Measurements from ENCODE around the gene DOCK6.
A peak's percentile ranks its signal among the peaks of the same experiment; 100 is the strongest.

The DOCK6 gene

DNA sequence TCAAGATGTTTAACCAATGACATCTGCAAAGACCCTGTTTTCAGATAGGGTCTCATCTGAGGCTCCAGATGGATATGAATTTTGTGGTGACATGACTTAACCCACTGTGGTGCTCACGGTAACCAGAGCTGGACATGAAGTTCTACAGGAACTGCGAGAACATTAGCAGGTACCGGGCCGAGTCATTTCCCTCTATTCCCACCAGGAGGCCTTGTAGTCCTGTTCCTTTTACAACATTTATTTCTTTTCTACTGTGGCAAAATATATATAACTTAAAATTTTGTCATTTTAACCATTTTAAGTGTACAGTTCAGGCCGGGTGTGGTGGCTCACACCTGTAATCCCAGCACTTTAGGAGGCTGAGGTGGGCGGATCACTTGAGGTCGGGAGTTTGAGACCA lies 26.0 kb upstream of the DOCK6 start:
- TF ChIP-seq, protein P1, sequence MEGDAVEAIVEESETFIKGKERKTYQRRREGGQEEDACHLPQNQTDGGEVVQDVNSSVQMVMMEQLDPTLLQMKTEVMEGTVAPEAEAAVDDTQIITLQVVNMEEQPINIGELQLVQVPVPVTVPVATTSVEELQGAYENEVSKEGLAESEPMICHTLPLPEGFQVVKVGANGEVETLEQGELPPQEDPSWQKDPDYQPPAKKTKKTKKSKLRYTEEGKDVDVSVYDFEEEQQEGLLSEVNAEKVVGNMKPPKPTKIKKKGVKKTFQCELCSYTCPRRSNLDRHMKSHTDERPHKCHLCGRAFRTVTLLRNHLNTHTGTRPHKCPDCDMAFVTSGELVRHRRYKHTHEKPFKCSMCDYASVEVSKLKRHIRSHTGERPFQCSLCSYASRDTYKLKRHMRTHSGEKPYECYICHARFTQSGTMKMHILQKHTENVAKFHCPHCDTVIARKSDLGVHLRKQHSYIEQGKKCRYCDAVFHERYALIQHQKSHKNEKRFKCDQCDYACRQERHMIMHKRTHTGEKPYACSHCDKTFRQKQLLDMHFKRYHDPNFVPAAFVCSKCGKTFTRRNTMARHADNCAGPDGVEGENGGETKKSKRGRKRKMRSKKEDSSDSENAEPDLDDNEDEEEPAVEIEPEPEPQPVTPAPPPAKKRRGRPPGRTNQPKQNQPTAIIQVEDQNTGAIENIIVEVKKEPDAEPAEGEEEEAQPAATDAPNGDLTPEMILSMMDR (IDR thresholded peaks at IDR 0.05; ENCODE audit: low read length, missing control alignments) = peak; percentile 64
- H3K4me3 ChIP-seq (replicated peaks; ENCODE audit: low read depth, low read length) = no peak overlapping the region
- DNase-seq (ENCODE audit: low read depth) = peak; percentile 61

DNA sequence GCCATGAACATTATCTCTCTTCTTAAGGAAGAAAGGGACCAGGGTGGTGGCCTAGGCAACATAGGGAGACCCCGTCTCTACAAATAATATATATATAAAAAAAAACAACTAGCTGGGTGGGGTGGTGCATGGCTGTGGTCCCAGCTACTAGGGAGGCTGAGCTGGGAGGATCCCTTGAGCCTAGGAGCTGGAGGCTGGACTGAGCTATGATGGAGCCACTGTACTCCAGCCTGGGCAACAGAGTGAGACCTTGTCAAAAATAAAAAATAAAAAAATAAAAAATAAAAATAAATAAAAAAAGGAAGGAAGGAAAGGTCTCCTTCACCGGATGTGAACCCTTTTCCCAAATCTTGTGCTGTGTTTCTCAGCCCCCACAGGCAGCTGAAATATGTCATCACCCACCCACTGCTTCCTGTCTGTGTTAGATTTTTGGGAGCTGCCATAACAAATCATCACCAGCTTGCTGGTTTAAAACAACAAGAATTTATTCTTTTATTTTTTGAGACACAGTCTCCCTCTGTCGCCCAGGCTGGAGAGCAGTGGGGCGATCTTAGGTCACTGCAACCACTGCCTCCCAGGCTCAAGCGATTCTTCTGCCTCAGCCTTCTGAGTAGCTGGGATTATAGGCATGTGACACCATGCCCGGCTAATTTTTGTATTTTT lies 24.1 kb upstream of the DOCK6 start:
- DNase-seq (ENCODE audit: low read depth) = peak; percentile 86
- no peak overlapping the region for H3K4me3 ChIP-seq (replicated peaks; ENCODE audit: low read depth, low read length)
- TF ChIP-seq, protein P1 (IDR thresholded peaks at IDR 0.05; ENCODE audit: low read length, missing control alignments) = peak; percentile 33

DNA sequence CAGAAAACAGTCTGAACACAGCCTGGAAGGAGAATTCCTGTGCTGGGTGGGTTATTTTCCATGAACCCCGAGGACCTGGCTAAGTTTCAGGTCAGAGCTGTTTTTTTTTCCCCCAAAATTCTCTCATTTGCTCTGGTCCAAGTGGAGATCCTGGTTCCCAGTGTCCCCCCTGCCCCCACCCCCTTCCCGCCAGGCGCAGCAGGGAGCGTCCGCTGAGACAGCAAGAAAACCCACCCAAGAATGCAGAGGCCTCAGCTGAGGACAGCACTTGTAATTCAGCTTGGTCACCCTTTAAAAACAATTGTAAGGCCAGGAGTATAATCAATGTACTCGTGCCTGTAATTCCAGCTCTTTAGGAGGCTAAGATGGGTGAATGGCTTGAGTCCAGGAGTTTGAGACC lies 22.2 kb upstream of the DOCK6 start:
- DNase-seq (ENCODE audit: low read depth) = no peak
- TF ChIP-seq, protein P1 (IDR thresholded peaks at IDR 0.05; ENCODE audit: low read length, missing control alignments) = no peak
- no peak overlapping the region for H3K4me3 ChIP-seq (replicated peaks; ENCODE audit: low read depth, low read length)

DNA sequence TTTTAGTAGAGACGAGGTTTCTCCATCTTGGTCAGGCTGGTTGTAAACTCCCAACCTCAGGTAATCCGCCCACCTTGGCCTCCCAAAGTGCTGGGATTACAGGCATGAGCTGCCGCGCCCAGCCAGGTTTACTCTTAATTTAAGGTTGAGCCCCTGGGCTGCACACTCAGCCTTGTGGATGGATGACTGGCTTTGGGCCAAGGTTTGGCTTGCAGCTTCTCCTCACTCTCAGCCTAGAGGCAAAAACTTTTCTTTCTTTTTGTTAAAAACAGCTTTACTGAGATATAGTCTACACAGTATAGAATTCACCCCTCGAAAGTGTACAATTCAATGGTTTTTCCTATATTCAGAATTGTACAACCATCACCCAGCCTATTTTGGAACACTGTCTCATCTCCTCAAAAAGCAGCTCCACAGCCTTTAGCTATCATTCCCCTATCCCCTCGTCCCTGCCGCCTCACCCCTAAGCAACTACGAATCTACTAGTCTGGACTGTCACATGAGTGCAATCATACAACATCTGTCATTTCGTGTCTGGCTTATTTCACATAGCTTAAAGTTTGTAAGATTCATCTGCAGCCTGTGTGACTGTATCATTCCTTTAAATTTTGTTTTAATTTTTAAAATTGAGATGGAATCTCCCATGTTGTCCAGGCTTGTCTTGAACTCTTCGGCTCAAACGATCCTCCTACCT lies 19.2 kb upstream of the DOCK6 start:
- no peak for DNase-seq (ENCODE audit: low read depth)
- TF ChIP-seq, protein P1 (IDR thresholded peaks at IDR 0.05; ENCODE audit: low read length, missing control alignments) = no peak
- H3K4me3 ChIP-seq (replicated peaks; ENCODE audit: low read depth, low read length) = no peak overlapping the region

DNA sequence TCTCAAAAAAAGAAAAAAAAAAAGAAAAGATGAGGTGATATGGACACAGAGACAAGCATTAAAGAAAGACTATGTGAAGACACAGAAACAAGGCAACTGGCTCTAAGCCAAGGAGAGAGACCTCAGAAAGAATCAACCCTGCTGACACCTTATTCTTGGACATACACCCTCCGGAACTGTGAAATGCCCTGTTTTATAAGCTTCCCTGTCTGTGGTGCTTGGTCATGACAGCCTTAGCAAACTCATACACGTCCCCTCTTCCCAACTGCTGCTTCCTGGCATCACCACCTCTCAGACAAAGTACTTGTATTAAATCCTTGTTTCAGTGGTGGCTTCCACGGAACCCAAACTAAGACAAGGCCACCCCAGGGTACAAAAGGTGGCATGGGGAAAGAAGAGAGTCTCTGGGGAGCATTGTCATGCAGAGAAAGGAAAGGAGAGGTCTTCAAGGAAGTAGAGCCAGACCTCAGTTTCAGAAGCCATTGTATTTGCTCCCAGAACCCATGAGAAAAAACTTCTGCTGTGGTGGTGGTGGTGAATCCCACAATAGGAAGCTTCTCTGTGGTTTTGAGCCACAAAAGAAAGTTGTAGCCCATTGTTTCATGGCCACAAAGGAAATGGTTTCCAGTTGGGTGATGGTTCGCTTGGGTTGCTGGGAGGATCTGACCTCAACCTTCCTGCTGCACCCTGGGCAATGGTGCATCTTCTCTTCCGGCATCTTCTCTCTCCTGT lies 17.3 kb upstream of the DOCK6 start:
- no peak overlapping the region for H3K4me3 ChIP-seq (replicated peaks; ENCODE audit: low read depth, low read length)
- TF ChIP-seq, protein P1 (IDR thresholded peaks at IDR 0.05; ENCODE audit: low read length, missing control alignments) = no peak
- DNase-seq (ENCODE audit: low read depth) = peak; percentile 45

DNA sequence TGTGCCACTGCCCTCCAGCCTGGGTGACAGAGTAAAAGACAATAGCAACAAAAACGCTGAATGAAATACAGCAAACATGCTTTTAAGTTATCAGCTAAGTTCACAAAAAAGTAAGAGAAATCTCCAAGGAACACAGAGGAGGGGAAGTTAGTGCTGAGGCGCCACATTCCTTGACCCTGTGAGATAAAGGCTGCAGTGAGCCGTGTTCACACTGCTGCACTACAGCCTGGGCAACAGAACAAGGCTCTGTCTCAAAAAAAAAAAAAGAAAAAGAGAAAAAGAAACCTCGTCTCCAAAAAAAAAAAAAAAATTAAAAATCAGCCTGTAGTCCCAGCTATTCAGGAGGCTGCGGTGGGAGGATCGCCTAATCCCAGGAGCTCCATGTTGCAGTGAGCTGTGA lies 16.3 kb upstream of the DOCK6 start:
- TF ChIP-seq, protein P1 (IDR thresholded peaks at IDR 0.05; ENCODE audit: low read length, missing control alignments) = no peak

More for the DNA sequence above, 16.3 kb upstream of the DOCK6 start:
- H3K4me3 ChIP-seq (replicated peaks; ENCODE audit: low read depth, low read length) = no peak overlapping the region
- peak; percentile 70 for DNase-seq (ENCODE audit: low read depth)
